ENCODE measurements around the gene ZNF213.

- TF ChIP-seq CTCF (conservative IDR thresholded peaks at IDR 0.05; ENCODE audit: low read length) (no peak), EZH2phosphoT487 (IDR thresholded peaks at IDR 0.05; ENCODE audit: borderline replicate concordance) (no peak)
Measured at GRCh38 chr16:3123986-3124886, 10.6 kb upstream of the ZNF213 start.
